Chondrocyte (in vitro differentiated cells): Measurements from ENCODE around the gene BIRC2. TPM values are rescaled to one million over a fixed set of nuclear protein-coding genes. Genes with fewer than 3 reads are reported as not detected.
A peak's percentile ranks its signal among the peaks of the same experiment; 100 is the strongest.

ENCODE experiments used
- DNase-seq: peaks from one replicate; pipeline ENCODE4 v3.0.0; 2021; ENCODE audit warnings: mixed read lengths, low spot score
- H3K27ac Mint-ChIP-seq: one replicate; pipeline ENCODE4 v1.8.0; 2021; ENCODE audit warnings: mild to moderate bottlenecking, moderate library complexity, mixed read lengths; ENCODE audit not compliant: unreplicated experiment
- H3K27me3 Mint-ChIP-seq: 2 replicates; pipeline ENCODE4 v1.8.0; 2021; ENCODE audit warnings: low read depth, mixed read lengths
- H3K36me3 Mint-ChIP-seq: 2 replicates; pipeline ENCODE4 v1.8.0; 2021; ENCODE audit warnings: low read depth, mixed read lengths
- H3K4me1 Mint-ChIP-seq: 2 replicates; pipeline ENCODE4 v1.8.0; 2021; ENCODE audit warnings: low read depth, mild to moderate bottlenecking, mixed read lengths
- H3K4me3 Mint-ChIP-seq: one replicate; pipeline ENCODE4 v1.8.0; 2021; ENCODE audit warnings: mild to moderate bottlenecking, moderate library complexity, mixed read lengths; ENCODE audit not compliant: unreplicated experiment
- H3K9me3 Mint-ChIP-seq: 2 replicates; pipeline ENCODE4 v1.8.0; 2021; ENCODE audit warnings: low read depth, mixed read lengths
- total RNA-seq: library from RNA; stranded (reverse); gene quantifications from 3 replicates; pipeline ENCODE4 v1.2.1, GENCODE V29; 2021
- TF ChIP-seq, protein P1 (sequence below): fragments of 200-600 bp; sonication (generic); IDR thresholded peaks from 2 replicates; pipeline ENCODE4 v1.5.0; 2021; ENCODE audit warnings: antibody characterized with exemption, mild to moderate bottlenecking, moderate library complexity

The BIRC2 gene
- total RNA-seq, 1 donor from 2014 or later, result 43.1 TPM

DNA sequence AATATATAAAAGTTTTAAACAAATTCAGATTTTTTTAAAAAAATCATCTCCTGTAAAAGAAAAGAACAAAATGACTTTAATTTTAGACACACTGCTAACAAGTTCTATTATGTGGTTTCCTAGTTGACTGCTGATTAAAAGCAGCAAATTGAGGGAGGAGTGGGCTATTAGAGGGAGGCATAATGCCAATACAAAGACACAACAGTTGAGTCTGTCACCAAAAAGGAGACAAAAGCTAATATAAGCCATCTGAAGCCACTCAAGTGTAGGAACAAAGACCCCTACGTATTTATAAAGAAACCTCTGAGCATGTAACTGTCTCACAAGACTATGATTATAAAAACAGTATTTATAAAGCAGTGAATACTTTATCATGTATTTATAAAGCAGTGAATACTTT, 76.9 kb downstream of the BIRC2 start:
- peaks cover 2% of the 10 kb centered on the region for H3K36me3 Mint-ChIP-seq
- TF ChIP-seq, protein P1, sequence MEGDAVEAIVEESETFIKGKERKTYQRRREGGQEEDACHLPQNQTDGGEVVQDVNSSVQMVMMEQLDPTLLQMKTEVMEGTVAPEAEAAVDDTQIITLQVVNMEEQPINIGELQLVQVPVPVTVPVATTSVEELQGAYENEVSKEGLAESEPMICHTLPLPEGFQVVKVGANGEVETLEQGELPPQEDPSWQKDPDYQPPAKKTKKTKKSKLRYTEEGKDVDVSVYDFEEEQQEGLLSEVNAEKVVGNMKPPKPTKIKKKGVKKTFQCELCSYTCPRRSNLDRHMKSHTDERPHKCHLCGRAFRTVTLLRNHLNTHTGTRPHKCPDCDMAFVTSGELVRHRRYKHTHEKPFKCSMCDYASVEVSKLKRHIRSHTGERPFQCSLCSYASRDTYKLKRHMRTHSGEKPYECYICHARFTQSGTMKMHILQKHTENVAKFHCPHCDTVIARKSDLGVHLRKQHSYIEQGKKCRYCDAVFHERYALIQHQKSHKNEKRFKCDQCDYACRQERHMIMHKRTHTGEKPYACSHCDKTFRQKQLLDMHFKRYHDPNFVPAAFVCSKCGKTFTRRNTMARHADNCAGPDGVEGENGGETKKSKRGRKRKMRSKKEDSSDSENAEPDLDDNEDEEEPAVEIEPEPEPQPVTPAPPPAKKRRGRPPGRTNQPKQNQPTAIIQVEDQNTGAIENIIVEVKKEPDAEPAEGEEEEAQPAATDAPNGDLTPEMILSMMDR, result no peak
- DNase-seq, result no peak
- H3K4me1 Mint-ChIP-seq, result peaks cover 9% of the 10 kb centered on the region
- H3K4me3 Mint-ChIP-seq, result no peak overlapping the region
- no peak overlapping the region for H3K27ac Mint-ChIP-seq
- H3K9me3 Mint-ChIP-seq, result no peaks in the 10 kb centered on the region
- H3K27me3 Mint-ChIP-seq, result no peaks in the 10 kb centered on the region

- no peaks in the 10 kb centered on the region for H3K9me3 Mint-ChIP-seq
- H3K4me1 Mint-ChIP-seq, result peaks cover 30% of the 10 kb centered on the region
- no peak for DNase-seq
- TF ChIP-seq, protein P1, result no peak
- H3K36me3 Mint-ChIP-seq, result peaks cover 2% of the 10 kb centered on the region
- H3K27me3 Mint-ChIP-seq, result no peaks in the 10 kb centered on the region
- H3K4me3 Mint-ChIP-seq, result no peak overlapping the region
- no peak overlapping the region for H3K27ac Mint-ChIP-seq
Observed at GRCh38 chr11:102426000-102426399, 79.0 kb downstream of the BIRC2 start.

DNA sequence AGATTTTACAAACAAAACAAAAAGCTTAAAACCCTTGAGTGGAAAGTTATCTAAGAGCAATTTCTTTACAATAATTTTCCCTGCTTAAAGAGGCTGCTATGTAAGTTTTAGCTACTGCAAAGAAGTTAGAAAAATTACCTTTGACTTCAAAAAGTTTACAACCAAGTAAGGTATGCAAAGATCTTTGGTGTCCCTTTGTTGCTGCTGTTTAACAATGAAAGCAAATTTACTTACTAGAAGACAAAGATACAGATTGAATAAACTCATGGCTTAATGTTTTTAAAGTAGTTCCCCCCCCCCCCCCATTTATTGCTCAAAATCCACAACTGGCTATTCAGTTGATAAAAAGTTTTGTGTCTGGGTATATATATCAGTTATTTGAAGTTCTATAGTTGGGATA, 79.6 kb downstream of the BIRC2 start:
- Mint-ChIP-seq H3K9me3 (no peaks in the 10 kb centered on the region), H3K4me3 (no peak overlapping the region), H3K27me3 (no peaks in the 10 kb centered on the region), H3K27ac (no peak overlapping the region), H3K36me3 (peaks cover 2% of the 10 kb centered on the region), H3K4me1 (peaks cover 30% of the 10 kb centered on the region)
- no peak for DNase-seq
- TF ChIP-seq, protein P1, result no peak

DNA sequence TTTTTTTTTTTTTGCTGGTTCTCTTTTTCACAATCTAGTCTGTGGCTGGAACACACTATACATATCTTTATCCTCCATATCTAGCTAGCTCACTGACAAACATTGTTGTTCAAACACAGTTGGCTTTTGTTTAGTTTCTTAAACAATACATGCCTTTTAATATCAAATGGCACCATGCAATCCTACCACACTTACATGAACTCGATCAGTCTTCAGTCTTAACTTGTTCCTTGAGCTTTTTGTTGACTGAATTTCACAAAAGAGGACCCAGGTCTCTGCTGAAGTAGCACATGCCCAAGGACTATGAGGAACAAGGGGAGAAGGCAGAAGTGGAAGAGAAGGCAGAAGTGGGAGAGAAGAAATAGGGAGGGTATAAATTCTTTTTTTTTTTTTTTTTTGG, 80.1 kb downstream of the BIRC2 start:
- Mint-ChIP-seq H3K27ac (peak overlapping the region; percentile 77), H3K4me1 (peaks cover 30% of the 10 kb centered on the region), H3K4me3 (no peak overlapping the region), H3K36me3 (peaks cover 4% of the 10 kb centered on the region), H3K9me3 (peaks cover 2% of the 10 kb centered on the region), H3K27me3 (no peaks in the 10 kb centered on the region)
- TF ChIP-seq, protein P1, result no peak
- DNase-seq, result no peak

Other genes with a start within 250 kb of the BIRC2 start
- gene YAP1, start 236.8 kb upstream of the BIRC2 start, total RNA-seq, result 114 to 132 TPM (median 116 TPM) in 3 replicates
- 0.27 to 0.72 TPM (median 0.40 TPM) in 3 replicates for gene BIRC3, start 29.7 kb upstream of the BIRC2 start, total RNA-seq
- gene TMEM123, start 105.6 kb downstream of the BIRC2 start, total RNA-seq, result 94.9 to 119 TPM (median 105 TPM) in 3 replicates
- 0.50 to 0.51 TPM in 2 of 3 replicates, not detected in the other for gene MMP7, start 183.5 kb downstream of the BIRC2 start, total RNA-seq